A549 (cell line): ENCODE data around the gene TSPAN3.

ENCODE experiments used
- CHD2 ChIP-seq: fragments of 150-350 bp; IDR thresholded peaks from 2 replicates; pipeline ENCODE4 v1.6.1; 2014; ENCODE audit warnings: low read length; ENCODE audit not compliant: partially characterized antibody
- GATA3 ChIP-seq: IDR thresholded peaks from 2 replicates; pipeline ENCODE4 v1.6.1; 2012; ENCODE audit warnings: borderline replicate concordance
- MAFK ChIP-seq: fragments of 450-650 bp; IDR thresholded peaks from 2 replicates; pipeline ENCODE4 v1.6.1; 2014; ENCODE audit not compliant: partially characterized antibody
- POLR2A ChIP-seq: IDR thresholded peaks from 2 replicates; pipeline ENCODE4 v1.6.1; 2012; ENCODE audit warnings: mild to moderate bottlenecking, low read length
- TF ChIP-seq, protein P1 (sequence below): IDR thresholded peaks from 2 replicates; pipeline ENCODE4 v1.6.1; 2012
- TF ChIP-seq, protein P2 (sequence below): fragments of >200 bp; sonication (Bioruptor Twin); formaldehyde crosslinking; IDR thresholded peaks from 2 replicates; pipeline ENCODE4 v1.6.1; 2016
- TF ChIP-seq, protein P3 (sequence below): fragments of >200 bp; sonication (Bioruptor Twin); formaldehyde crosslinking; IDR thresholded peaks from 3 replicates; pipeline ENCODE4 v1.5.1; 2016

DNA sequence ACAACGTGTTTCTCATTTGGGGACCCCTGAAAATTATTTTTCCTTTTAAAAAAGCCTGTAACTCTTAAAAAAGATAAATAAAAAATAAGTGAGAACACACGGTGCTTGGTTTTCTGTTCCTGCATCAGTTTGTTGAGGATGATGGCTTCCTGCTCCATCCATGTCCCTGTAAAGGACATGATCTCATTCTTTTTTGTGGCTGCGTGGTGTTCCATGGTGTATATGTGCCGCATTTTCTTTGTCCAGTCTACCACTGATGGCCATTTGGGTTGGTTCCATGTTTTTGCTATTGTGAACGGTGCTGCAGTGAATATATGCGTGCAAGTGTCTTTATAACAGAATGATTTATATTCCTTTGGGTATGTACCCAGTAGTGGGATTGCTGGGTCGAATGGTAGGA, 2.3 kb downstream of the TSPAN3 start:
- TF ChIP-seq GATA3 (no peak), CHD2 (no peak), POLR2A (no peak), MAFK (no peak)
- TF ChIP-seq, protein P1, sequence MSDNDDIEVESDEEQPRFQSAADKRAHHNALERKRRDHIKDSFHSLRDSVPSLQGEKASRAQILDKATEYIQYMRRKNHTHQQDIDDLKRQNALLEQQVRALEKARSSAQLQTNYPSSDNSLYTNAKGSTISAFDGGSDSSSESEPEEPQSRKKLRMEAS, result no peak
- TF ChIP-seq, protein P2, sequence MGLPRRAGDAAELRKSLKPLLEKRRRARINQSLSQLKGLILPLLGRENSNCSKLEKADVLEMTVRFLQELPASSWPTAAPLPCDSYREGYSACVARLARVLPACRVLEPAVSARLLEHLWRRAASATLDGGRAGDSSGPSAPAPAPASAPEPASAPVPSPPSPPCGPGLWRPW, result no peak
- TF ChIP-seq, protein P3, sequence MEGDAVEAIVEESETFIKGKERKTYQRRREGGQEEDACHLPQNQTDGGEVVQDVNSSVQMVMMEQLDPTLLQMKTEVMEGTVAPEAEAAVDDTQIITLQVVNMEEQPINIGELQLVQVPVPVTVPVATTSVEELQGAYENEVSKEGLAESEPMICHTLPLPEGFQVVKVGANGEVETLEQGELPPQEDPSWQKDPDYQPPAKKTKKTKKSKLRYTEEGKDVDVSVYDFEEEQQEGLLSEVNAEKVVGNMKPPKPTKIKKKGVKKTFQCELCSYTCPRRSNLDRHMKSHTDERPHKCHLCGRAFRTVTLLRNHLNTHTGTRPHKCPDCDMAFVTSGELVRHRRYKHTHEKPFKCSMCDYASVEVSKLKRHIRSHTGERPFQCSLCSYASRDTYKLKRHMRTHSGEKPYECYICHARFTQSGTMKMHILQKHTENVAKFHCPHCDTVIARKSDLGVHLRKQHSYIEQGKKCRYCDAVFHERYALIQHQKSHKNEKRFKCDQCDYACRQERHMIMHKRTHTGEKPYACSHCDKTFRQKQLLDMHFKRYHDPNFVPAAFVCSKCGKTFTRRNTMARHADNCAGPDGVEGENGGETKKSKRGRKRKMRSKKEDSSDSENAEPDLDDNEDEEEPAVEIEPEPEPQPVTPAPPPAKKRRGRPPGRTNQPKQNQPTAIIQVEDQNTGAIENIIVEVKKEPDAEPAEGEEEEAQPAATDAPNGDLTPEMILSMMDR, result no peak
